ENCODE data around the gene SLC6A7. TPM values are rescaled to one million over a fixed set of nuclear protein-coding genes. Genes with fewer than 3 reads are reported as not detected.

SLC6A7 gene
- total RNA-seq, 3 donors from 2014 or later = not detected

GRCh38 chr5:150161242-150162141 is 28.4 kb upstream of the SLC6A7 start:
- H3K36me3 Mint-ChIP-seq (ENCODE audit: insufficient read depth) = no peaks in the 10 kb centered on the region
- no peaks in the 10 kb centered on the region for H3K9me3 Mint-ChIP-seq
- peak; percentile 76 to 88 for ATAC-seq
- peaks cover 30% of the 10 kb centered on the region for H3K27me3 Mint-ChIP-seq (ENCODE audit: low read depth)
- no peak overlapping the region for H3K4me3 Mint-ChIP-seq
- no peaks in the 10 kb centered on the region for H3K4me1 Mint-ChIP-seq (ENCODE audit: low read depth)
- DNase-seq = peak; percentile 69

GRCh38 chr5:150162142-150162513 is 27.7 kb upstream of the SLC6A7 start:
- no peak for DNase-seq
- Mint-ChIP-seq H3K9me3 (no peaks in the 10 kb centered on the region), H3K4me3 (no peak overlapping the region), H3K36me3 (ENCODE audit: insufficient read depth) (no peaks in the 10 kb centered on the region), H3K4me1 (ENCODE audit: low read depth) (no peaks in the 10 kb centered on the region), H3K27me3 (ENCODE audit: low read depth) (peaks cover 26% of the 10 kb centered on the region)
- no peak for ATAC-seq

- ATAC-seq (no peak), DNase-seq (no peak)
- Mint-ChIP-seq H3K4me1 (ENCODE audit: low read depth) (no peaks in the 10 kb centered on the region), H3K27me3 (ENCODE audit: low read depth) (peaks cover 31% of the 10 kb centered on the region), H3K9me3 (no peaks in the 10 kb centered on the region), H3K36me3 (ENCODE audit: insufficient read depth) (no peaks in the 10 kb centered on the region), H3K4me3 (no peak overlapping the region)
Observed at GRCh38 chr5:150163035-150163434, 26.8 kb upstream of the SLC6A7 start.

- Mint-ChIP-seq H3K36me3 (ENCODE audit: insufficient read depth) (no peaks in the 10 kb centered on the region), H3K9me3 (no peaks in the 10 kb centered on the region), H3K27me3 (ENCODE audit: low read depth) (peaks cover 34% of the 10 kb centered on the region), H3K4me3 (no peak overlapping the region), H3K4me1 (ENCODE audit: low read depth) (no peaks in the 10 kb centered on the region)
- ATAC-seq (no peak), DNase-seq (no peak)
Observed at GRCh38 chr5:150163547-150164059, 26.3 kb upstream of the SLC6A7 start.

GRCh38 chr5:150164211-150164980 is 25.5 kb upstream of the SLC6A7 start:
- H3K9me3 Mint-ChIP-seq = no peaks in the 10 kb centered on the region
- ATAC-seq (no peak), DNase-seq (no peak)
- no peak overlapping the region for H3K4me3 Mint-ChIP-seq
- H3K36me3 Mint-ChIP-seq (ENCODE audit: insufficient read depth) = no peaks in the 10 kb centered on the region
- no peaks in the 10 kb centered on the region for H3K4me1 Mint-ChIP-seq (ENCODE audit: low read depth)
- H3K27me3 Mint-ChIP-seq (ENCODE audit: low read depth) = peaks cover 35% of the 10 kb centered on the region

GRCh38 chr5:150166037-150166649 is 23.7 kb upstream of the SLC6A7 start:
- ATAC-seq (no peak), DNase-seq (no peak)
- H3K4me1 Mint-ChIP-seq (ENCODE audit: low read depth) = no peaks in the 10 kb centered on the region
- H3K9me3 Mint-ChIP-seq = no peaks in the 10 kb centered on the region
- peaks cover 46% of the 10 kb centered on the region for H3K27me3 Mint-ChIP-seq (ENCODE audit: low read depth)
- no peaks in the 10 kb centered on the region for H3K36me3 Mint-ChIP-seq (ENCODE audit: insufficient read depth)
- H3K4me3 Mint-ChIP-seq = no peak overlapping the region

GRCh38 chr5:150166650-150167511 is 23.0 kb upstream of the SLC6A7 start, which contains the start of gene CDX1:
TSS of gene CDX1 (plus strand) at chr5:150166778. CDS start at chr5:150166877, 99 bp downstream.
- no peaks in the 10 kb centered on the region for H3K9me3 Mint-ChIP-seq
- H3K4me3 Mint-ChIP-seq = no peak within 1 kb of the TSS
- no peak for DNase-seq
- H3K4me1 Mint-ChIP-seq (ENCODE audit: low read depth) = no peaks in the 10 kb centered on the region
- ATAC-seq = no peak
- H3K27me3 Mint-ChIP-seq (ENCODE audit: low read depth) = peaks cover 43% of the 10 kb centered on the region
- H3K36me3 Mint-ChIP-seq (ENCODE audit: insufficient read depth) = no peaks in the 10 kb centered on the region

GRCh38 chr5:150167512-150167850 is 22.4 kb upstream of the SLC6A7 start:
- DNase-seq = no peak
- H3K27me3 Mint-ChIP-seq (ENCODE audit: low read depth) = peaks cover 48% of the 10 kb centered on the region
- ATAC-seq = no peak
- H3K4me3 Mint-ChIP-seq = no peak overlapping the region
- no peaks in the 10 kb centered on the region for H3K4me1 Mint-ChIP-seq (ENCODE audit: low read depth)
- no peaks in the 10 kb centered on the region for H3K36me3 Mint-ChIP-seq (ENCODE audit: insufficient read depth)
- no peaks in the 10 kb centered on the region for H3K9me3 Mint-ChIP-seq

GRCh38 chr5:150167908-150168307 is 22.0 kb upstream of the SLC6A7 start:
- H3K9me3 Mint-ChIP-seq = no peaks in the 10 kb centered on the region

GRCh38 chr5:150168864-150169263 is 21.0 kb upstream of the SLC6A7 start:
- H3K9me3 Mint-ChIP-seq = no peaks in the 10 kb centered on the region
- H3K27me3 Mint-ChIP-seq (ENCODE audit: low read depth) = peaks cover 56% of the 10 kb centered on the region
- no peaks in the 10 kb centered on the region for H3K4me1 Mint-ChIP-seq (ENCODE audit: low read depth)
- H3K36me3 Mint-ChIP-seq (ENCODE audit: insufficient read depth) = no peaks in the 10 kb centered on the region
- no peak overlapping the region for H3K4me3 Mint-ChIP-seq
- no peak for DNase-seq
- ATAC-seq = no peak

More at GRCh38 chr5:150167908-150168307, 22.0 kb upstream of the SLC6A7 start:
- no peak for DNase-seq
- no peak overlapping the region for H3K4me3 Mint-ChIP-seq
- peaks cover 50% of the 10 kb centered on the region for H3K27me3 Mint-ChIP-seq (ENCODE audit: low read depth)
- no peaks in the 10 kb centered on the region for H3K36me3 Mint-ChIP-seq (ENCODE audit: insufficient read depth)
- no peak for ATAC-seq
- no peaks in the 10 kb centered on the region for H3K4me1 Mint-ChIP-seq (ENCODE audit: low read depth)

GRCh38 chr5:150172145-150172544 is 17.7 kb upstream of the SLC6A7 start:
- H3K4me3 Mint-ChIP-seq = no peak overlapping the region

GRCh38 chr5:150172556-150172955 is 17.3 kb upstream of the SLC6A7 start:
- no peaks in the 10 kb centered on the region for H3K4me1 Mint-ChIP-seq (ENCODE audit: low read depth)
- ATAC-seq (no peak), DNase-seq (no peak)
- H3K9me3 Mint-ChIP-seq = no peaks in the 10 kb centered on the region
- no peaks in the 10 kb centered on the region for H3K36me3 Mint-ChIP-seq (ENCODE audit: insufficient read depth)
- no peak overlapping the region for H3K4me3 Mint-ChIP-seq
- peaks cover 55% of the 10 kb centered on the region for H3K27me3 Mint-ChIP-seq (ENCODE audit: low read depth)

More at GRCh38 chr5:150172145-150172544, 17.7 kb upstream of the SLC6A7 start:
- Mint-ChIP-seq H3K36me3 (ENCODE audit: insufficient read depth) (no peaks in the 10 kb centered on the region), H3K27me3 (ENCODE audit: low read depth) (peaks cover 59% of the 10 kb centered on the region), H3K4me1 (ENCODE audit: low read depth) (no peaks in the 10 kb centered on the region), H3K9me3 (no peaks in the 10 kb centered on the region)
- no peak for DNase-seq
- ATAC-seq = no peak

- Mint-ChIP-seq H3K9me3 (no peaks in the 10 kb centered on the region), H3K4me1 (ENCODE audit: low read depth) (no peaks in the 10 kb centered on the region), H3K27me3 (ENCODE audit: low read depth) (peaks cover 49% of the 10 kb centered on the region), H3K4me3 (no peak overlapping the region), H3K36me3 (ENCODE audit: insufficient read depth) (no peaks in the 10 kb centered on the region)
- DNase-seq (no peak), ATAC-seq (no peak)
Observed at GRCh38 chr5:150173161-150173560, 16.7 kb upstream of the SLC6A7 start.

Measured in activated T-cell treated with anti-CD3 and anti-CD28 coated beads, Interleukin-2, amount 50 U/mL, for 4 hours (primary cell).